GM20000 (cell line): Measurements from ENCODE around the gene ZNF714.

ENCODE experiments used
- DNase-seq: peaks from one replicate; pipeline ENCODE4 v3.0.0; 2012; ENCODE audit warnings: low spot score
- TF ChIP-seq, protein P1 (sequence below): IDR thresholded peaks from 2 replicates; pipeline ENCODE4 v1.5.1; 2012; ENCODE audit warnings: mild to moderate bottlenecking, control low read depth; ENCODE audit errors: extremely low read depth, missing control alignments

The ZNF714 gene

DNA sequence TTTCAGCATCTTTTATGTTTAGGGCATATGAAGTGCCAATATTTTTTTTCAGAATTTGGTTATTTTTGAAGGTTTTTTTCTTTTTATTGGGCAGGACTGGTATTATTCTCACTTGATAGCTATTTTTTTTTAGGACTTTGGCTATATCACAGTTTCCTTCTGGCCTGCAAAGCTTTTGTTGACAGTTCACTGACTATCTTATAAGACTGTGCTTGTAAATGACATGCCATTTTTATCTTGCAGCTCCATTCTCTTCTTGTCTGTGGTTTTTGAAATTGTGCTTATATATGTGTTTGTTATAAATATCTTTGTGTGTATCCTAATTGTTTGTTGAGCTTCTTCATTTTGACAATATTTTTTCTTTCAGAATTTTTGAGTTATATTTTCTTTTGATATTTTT, 33.4 kb downstream of the ZNF714 start:
- TF ChIP-seq, protein P1, sequence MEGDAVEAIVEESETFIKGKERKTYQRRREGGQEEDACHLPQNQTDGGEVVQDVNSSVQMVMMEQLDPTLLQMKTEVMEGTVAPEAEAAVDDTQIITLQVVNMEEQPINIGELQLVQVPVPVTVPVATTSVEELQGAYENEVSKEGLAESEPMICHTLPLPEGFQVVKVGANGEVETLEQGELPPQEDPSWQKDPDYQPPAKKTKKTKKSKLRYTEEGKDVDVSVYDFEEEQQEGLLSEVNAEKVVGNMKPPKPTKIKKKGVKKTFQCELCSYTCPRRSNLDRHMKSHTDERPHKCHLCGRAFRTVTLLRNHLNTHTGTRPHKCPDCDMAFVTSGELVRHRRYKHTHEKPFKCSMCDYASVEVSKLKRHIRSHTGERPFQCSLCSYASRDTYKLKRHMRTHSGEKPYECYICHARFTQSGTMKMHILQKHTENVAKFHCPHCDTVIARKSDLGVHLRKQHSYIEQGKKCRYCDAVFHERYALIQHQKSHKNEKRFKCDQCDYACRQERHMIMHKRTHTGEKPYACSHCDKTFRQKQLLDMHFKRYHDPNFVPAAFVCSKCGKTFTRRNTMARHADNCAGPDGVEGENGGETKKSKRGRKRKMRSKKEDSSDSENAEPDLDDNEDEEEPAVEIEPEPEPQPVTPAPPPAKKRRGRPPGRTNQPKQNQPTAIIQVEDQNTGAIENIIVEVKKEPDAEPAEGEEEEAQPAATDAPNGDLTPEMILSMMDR = no peak
- no peak for DNase-seq

DNA sequence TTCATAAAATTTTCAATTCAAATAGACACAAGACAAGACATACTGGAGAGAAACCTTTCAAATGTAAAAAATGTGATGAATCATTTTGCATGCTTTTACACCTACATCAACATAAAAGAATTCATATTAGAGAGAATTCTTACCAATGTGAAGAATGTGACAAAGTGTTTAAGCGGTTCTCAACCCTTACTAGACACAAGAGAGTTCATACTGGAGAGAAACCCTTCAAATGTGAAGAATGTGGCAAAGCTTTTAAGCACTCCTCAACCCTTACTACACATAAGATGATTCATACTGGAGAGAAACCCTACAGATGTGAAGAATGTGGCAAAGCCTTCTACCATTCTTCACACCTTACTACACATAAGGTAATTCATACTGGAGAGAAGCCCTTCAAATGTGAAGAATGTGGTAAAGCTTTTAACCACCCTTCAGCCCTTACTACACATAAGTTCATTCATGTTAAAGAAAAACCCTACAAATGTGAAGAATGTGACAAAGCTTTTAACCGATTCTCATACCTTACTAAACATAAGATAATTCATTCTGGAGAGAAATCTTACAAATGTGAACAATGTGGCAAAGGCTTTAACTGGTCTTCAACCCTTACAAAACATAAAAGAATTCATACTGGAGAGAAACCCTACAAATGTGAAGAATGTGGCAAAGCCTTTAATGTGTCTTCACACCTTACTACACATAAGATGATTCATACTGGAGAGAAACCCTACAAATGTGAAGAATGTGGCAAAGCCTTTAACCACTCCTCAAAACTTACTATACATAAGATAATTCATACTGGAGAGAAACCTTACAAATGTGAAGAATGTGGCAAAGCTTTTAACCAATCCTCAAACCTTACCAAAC, 35.3 kb downstream of the ZNF714 start:
- no peak for DNase-seq
- TF ChIP-seq, protein P1 = no peak

DNA sequence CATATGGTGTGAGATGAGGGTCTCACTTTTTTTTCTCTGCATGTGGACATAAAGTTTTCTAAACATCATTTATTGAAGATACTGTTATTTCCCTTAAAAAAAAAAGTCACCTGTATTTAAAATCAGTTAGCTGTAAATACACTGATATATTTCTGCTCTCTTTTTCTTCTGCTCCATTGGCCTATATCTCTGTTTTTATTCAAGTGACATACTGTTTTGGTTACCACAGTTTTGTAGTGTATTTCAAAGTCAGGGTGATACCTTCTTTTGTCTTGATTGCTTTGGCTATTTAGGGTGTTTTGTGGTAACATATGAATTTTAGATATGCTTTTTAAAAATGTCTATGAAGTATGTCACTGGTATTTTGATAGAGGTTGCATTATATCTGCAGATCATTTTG, 44.1 kb downstream of the ZNF714 start:
- TF ChIP-seq, protein P1 = no peak
- no peak for DNase-seq

DNA sequence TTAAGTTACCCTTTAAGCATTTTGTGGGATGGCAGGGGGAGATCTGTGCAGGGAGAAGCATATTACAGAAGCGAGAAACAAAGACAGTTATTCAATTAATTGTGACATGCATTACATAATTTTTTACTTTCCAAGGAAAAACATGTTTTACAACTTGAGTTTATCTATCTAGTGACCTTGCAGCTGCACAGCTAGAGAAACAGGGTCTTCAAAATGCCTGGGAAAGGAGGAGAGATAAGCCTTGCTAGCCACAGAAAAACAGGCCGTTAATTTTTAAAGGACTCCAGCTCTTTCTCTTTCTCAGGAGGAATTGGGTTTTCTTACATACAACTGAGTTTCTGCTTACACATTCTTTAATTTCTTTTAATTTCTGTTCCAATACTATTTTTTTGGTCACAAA, 45.0 kb downstream of the ZNF714 start:
- DNase-seq = no peak
- TF ChIP-seq, protein P1 = no peak

DNA sequence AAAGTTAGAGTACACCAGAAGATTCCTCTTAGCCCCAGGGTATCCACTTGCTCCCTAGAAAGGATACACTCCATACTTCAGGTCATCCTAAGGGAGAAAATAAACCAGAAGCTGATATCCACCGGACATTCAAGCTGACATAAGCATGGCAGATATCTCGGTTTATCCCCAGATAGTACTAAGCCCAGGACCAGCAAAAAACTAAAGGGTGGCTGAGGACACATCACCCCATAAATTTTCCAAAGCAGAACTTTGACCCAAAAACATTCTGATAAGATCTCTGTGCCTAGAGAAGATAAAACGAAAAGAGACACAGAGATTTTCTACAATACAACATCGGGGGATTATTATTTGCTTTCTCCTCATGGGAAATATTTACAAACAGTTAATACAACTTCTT, 45.9 kb downstream of the ZNF714 start:
- no peak for DNase-seq
- TF ChIP-seq, protein P1 = no peak

DNA sequence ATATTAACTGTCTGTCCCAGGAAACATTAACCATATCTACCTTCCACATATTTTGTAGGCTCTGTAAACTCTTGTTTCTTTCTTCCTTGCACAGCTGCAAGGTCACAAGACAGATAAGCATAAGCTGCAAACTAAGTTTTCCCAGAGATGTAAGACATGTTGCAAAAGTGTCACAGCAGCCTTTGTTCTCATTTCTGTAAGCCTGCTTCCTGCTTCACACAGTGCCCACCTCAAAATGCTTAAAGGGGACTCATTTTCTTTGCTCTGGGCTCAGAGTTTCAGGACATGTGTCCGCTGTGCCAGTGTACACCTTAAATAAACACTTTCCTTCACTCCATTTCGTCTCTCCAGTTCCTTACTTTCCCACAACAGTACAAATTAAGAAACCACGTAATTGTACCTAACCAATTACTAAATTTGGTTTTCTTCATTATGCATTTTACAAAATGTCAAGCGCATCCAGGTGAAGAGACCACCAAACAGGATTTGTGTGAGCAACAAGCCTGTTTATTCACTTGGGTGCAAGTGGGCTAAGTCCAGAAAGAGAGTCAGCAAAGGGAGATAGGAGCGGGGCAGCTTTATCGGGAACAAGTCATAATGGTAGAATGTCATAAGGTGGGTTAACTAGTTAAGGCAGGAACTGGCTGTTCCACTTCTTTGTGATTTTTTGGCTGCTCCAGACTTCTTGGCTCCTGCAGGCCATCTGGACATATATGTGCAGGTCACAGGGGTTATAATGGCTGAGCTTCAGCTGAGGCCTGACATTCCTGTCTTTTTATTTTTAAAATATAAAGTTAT, 47.1 kb downstream of the ZNF714 start:
- TF ChIP-seq, protein P1 = no peak
- DNase-seq = no peak
